DOHH2 (cell line): ENCODE measurements around the gene RAVER2.

Experiments used
- EZH2phosphoT487 ChIP-seq: fragments of 200-600 bp; sonication (generic); IDR thresholded peaks from 2 replicates; pipeline ENCODE4 v1.6.1; 2017; ENCODE audit warnings: borderline replicate concordance, mild to moderate bottlenecking, antibody characterized with exemption, low read length, moderate library complexity, mixed read lengths
- TF ChIP-seq, protein P1 (sequence below): fragments of 200-600 bp; sonication (generic); IDR thresholded peaks from one replicate; pipeline ENCODE4 v1.5.1; 2014; ENCODE audit warnings: antibody characterized with exemption, mild to moderate bottlenecking, low read depth, low read length; ENCODE audit not compliant: poor library complexity, severe bottlenecking

- TF ChIP-seq, protein P1, sequence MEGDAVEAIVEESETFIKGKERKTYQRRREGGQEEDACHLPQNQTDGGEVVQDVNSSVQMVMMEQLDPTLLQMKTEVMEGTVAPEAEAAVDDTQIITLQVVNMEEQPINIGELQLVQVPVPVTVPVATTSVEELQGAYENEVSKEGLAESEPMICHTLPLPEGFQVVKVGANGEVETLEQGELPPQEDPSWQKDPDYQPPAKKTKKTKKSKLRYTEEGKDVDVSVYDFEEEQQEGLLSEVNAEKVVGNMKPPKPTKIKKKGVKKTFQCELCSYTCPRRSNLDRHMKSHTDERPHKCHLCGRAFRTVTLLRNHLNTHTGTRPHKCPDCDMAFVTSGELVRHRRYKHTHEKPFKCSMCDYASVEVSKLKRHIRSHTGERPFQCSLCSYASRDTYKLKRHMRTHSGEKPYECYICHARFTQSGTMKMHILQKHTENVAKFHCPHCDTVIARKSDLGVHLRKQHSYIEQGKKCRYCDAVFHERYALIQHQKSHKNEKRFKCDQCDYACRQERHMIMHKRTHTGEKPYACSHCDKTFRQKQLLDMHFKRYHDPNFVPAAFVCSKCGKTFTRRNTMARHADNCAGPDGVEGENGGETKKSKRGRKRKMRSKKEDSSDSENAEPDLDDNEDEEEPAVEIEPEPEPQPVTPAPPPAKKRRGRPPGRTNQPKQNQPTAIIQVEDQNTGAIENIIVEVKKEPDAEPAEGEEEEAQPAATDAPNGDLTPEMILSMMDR: no peak
- no peak for TF ChIP-seq EZH2phosphoT487
These were observed 10.5 kb downstream of the RAVER2 start for GRCh38 chr1:64755361-64755760.
